Ishikawa (cell line): ENCODE data around the gene TXN.

Experiments used
- CEBPB ChIP-seq: IDR thresholded peaks from 2 replicates; pipeline ENCODE4 v1.6.1; 2012
- CREB1 ChIP-seq: IDR thresholded peaks from 2 replicates; pipeline ENCODE4 v1.6.1; 2012; ENCODE audit warnings: low read depth
- EGR1 ChIP-seq: IDR thresholded peaks from 2 replicates; pipeline ENCODE4 v1.6.1; 2012
- EP300 ChIP-seq: IDR thresholded peaks from 2 replicates; pipeline ENCODE4 v1.6.1; 2012; ENCODE audit warnings: borderline replicate concordance
- FOXM1 ChIP-seq: IDR thresholded peaks from 2 replicates; pipeline ENCODE4 v1.6.1; 2012; ENCODE audit warnings: low read depth, borderline replicate concordance
- NFIC ChIP-seq: IDR thresholded peaks from 2 replicates; pipeline ENCODE4 v1.6.1; 2012
- RAD21 ChIP-seq: IDR thresholded peaks from 2 replicates; pipeline ENCODE4 v1.6.1; 2012; ENCODE audit warnings: low read depth
- TAF1 ChIP-seq: IDR thresholded peaks from 2 replicates; pipeline ENCODE4 v1.6.1; 2012; ENCODE audit warnings: low read depth, mild to moderate bottlenecking
- TCF12 ChIP-seq: IDR thresholded peaks from 2 replicates; pipeline ENCODE4 v1.6.1; 2012; ENCODE audit warnings: low read depth
- TEAD4 ChIP-seq: IDR thresholded peaks from 2 replicates; pipeline ENCODE4 v1.6.1; 2012
- YY1 ChIP-seq: IDR thresholded peaks from 2 replicates; pipeline ENCODE4 v1.6.1; 2012; ENCODE audit warnings: low read depth
- ZBTB7A ChIP-seq: IDR thresholded peaks from 2 replicates; pipeline ENCODE4 v1.6.1; 2012; ENCODE audit warnings: low read depth
- TF ChIP-seq, protein P1 (sequence below): IDR thresholded peaks from 2 replicates; pipeline ENCODE4 v1.6.1; 2012
- TF ChIP-seq, protein P2 (sequence below): IDR thresholded peaks from 2 replicates; pipeline ENCODE4 v1.6.1; 2012
- TF ChIP-seq, protein P3 (sequence below): IDR thresholded peaks from 2 replicates; pipeline ENCODE4 v1.6.1; 2012; ENCODE audit warnings: low read depth, mild to moderate bottlenecking

The TXN gene

DNA sequence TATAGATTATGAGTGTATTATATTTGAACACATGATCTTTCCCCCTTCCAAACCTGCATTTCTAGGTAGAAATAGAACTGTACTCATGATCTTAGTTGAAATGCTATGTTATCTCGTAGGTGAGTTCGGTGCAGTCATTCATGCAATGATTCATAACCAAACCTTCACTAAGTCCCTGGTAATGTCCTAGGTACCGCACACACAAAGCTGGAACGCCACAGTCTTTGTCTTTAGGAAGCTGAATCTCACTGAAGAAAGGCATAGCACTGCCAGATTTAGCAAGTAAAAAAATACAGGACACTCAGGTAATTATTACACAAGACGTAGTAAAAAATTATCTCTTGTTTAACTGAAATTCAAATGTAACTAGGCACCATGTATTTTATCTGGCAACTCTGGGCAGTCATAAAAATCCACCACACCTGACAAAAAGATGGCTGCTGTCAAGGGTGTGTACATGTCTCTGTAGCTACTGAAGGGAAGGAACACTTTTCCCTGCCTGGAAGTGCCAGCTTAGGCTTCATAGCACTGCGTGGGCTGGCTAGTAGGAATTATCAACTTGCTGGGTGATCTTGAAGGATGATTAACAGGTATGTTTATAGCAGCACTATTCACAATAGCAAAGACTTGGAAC, 28.0 kb upstream of the TXN start:
- no peak for TF ChIP-seq CREB1
- TF ChIP-seq TCF12: no peak
- no peak for TF ChIP-seq NFIC
- TF ChIP-seq CEBPB: no peak
- TF ChIP-seq YY1: no peak
- TF ChIP-seq, protein P1, sequence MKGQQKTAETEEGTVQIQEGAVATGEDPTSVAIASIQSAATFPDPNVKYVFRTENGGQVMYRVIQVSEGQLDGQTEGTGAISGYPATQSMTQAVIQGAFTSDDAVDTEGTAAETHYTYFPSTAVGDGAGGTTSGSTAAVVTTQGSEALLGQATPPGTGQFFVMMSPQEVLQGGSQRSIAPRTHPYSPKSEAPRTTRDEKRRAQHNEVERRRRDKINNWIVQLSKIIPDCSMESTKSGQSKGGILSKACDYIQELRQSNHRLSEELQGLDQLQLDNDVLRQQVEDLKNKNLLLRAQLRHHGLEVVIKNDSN: no peak
- TF ChIP-seq, protein P2, sequence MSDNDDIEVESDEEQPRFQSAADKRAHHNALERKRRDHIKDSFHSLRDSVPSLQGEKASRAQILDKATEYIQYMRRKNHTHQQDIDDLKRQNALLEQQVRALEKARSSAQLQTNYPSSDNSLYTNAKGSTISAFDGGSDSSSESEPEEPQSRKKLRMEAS: no peak
- TF ChIP-seq FOXM1: no peak
- no peak for TF ChIP-seq TAF1
- TF ChIP-seq RAD21: no peak
- no peak for TF ChIP-seq TEAD4
- no peak for TF ChIP-seq ZBTB7A
- no peak for TF ChIP-seq EP300
- TF ChIP-seq, protein P3, sequence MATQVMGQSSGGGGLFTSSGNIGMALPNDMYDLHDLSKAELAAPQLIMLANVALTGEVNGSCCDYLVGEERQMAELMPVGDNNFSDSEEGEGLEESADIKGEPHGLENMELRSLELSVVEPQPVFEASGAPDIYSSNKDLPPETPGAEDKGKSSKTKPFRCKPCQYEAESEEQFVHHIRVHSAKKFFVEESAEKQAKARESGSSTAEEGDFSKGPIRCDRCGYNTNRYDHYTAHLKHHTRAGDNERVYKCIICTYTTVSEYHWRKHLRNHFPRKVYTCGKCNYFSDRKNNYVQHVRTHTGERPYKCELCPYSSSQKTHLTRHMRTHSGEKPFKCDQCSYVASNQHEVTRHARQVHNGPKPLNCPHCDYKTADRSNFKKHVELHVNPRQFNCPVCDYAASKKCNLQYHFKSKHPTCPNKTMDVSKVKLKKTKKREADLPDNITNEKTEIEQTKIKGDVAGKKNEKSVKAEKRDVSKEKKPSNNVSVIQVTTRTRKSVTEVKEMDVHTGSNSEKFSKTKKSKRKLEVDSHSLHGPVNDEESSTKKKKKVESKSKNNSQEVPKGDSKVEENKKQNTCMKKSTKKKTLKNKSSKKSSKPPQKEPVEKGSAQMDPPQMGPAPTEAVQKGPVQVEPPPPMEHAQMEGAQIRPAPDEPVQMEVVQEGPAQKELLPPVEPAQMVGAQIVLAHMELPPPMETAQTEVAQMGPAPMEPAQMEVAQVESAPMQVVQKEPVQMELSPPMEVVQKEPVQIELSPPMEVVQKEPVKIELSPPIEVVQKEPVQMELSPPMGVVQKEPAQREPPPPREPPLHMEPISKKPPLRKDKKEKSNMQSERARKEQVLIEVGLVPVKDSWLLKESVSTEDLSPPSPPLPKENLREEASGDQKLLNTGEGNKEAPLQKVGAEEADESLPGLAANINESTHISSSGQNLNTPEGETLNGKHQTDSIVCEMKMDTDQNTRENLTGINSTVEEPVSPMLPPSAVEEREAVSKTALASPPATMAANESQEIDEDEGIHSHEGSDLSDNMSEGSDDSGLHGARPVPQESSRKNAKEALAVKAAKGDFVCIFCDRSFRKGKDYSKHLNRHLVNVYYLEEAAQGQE: no peak
- no peak for TF ChIP-seq EGR1

DNA sequence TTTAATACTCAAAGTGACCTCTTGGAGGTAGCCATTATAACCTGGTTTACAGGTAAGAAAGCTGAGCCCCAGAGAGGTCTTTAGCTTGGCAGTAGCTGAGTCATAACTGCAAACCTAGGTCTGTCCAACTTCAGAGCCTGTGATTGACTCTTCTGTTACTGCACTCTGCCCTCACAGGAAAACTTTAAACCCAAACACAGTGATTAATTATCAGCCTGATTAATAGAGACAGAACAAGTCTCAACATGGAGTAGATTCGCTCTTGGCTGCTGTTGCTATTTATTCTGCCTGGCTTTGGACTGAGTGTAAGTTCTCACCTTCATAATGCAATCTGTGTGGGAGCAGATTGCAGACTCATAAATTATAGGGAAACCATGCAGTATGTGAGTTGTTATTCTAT, 27.4 kb upstream of the TXN start:
- TF ChIP-seq TEAD4 (no peak), NFIC (no peak), EGR1 (no peak), CREB1 (no peak), FOXM1 (no peak), ZBTB7A (no peak), TAF1 (no peak), TCF12 (no peak), EP300 (no peak), YY1 (no peak), CEBPB (no peak)
- TF ChIP-seq, protein P3: no peak
- TF ChIP-seq, protein P2: no peak
- TF ChIP-seq, protein P1: no peak

DNA sequence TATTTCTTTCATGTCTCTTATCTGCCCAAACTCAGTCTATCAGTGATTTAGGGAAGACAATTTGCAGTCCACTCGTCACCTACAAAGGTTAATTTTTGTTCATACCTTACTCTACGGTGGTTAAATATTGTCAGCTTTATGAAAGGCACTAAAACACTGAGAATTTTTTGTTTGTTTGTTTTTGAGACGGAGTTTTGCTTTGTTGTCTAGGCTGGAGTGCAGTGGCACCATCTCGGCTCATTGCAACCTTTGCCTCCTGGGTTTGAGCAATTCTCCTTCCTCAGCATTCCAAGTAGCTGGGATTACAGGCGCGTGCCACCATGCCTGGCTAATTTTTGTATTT, 26.4 kb upstream of the TXN start:
- TF ChIP-seq, protein P2: no peak
- no peak for TF ChIP-seq TEAD4
- no peak for TF ChIP-seq EP300
- no peak for TF ChIP-seq TAF1
- TF ChIP-seq CREB1: no peak
- TF ChIP-seq YY1: no peak
- TF ChIP-seq TCF12: no peak
- TF ChIP-seq, protein P1: no peak
- no peak for TF ChIP-seq FOXM1
- no peak for TF ChIP-seq CEBPB
- TF ChIP-seq, protein P3: no peak
